Liver (tissue), 3 donors: ENCODE results near the gene THAP10.
"Not testable (repeated sequence)": the region's sequence is repeated elsewhere in the genome, so short reads cannot be mapped to it uniquely, and the experiment has no call there.

Source experiments
- GABPA ChIP-seq, 2 donors: IDR thresholded peaks in 1 of 2; conservative IDR thresholded peaks in 1 of 2; 2 replicates each; pipeline ENCODE4 v1.6.1; 2016; ENCODE audit warnings: antibody characterized with exemption in 2 of 2, mild to moderate bottlenecking in 1 of 2, moderate library complexity in 1 of 2
- RAD21 ChIP-seq, 2 donors: IDR thresholded peaks; 2 replicates each; pipeline ENCODE4 v1.6.1; 2016; ENCODE audit warnings: antibody characterized with exemption in 2 of 2, mild to moderate bottlenecking in 2 of 2
- TAF1 ChIP-seq: conservative IDR thresholded peaks from 2 replicates; pipeline ENCODE4 v1.6.1; 2016; ENCODE audit warnings: antibody characterized with exemption, mild to moderate bottlenecking
- YY1 ChIP-seq: IDR thresholded peaks from 2 replicates; pipeline ENCODE4 v1.6.1; 2016; ENCODE audit warnings: antibody characterized with exemption, mild to moderate bottlenecking
- TF ChIP-seq, protein P1 (sequence below): IDR thresholded peaks from 2 replicates; pipeline ENCODE4 v1.6.1; 2016; ENCODE audit warnings: antibody characterized with exemption
- TF ChIP-seq, protein P2 (sequence below): fragments of 150-350 bp; IDR thresholded peaks from 2 replicates; pipeline ENCODE4 v1.5.1; 2017; ENCODE audit warnings: improper control_type of control experiment, low read depth, low read length; ENCODE audit not compliant: missing input control
- donor health status: healthy.
- donor health status: healthy.

DNA sequence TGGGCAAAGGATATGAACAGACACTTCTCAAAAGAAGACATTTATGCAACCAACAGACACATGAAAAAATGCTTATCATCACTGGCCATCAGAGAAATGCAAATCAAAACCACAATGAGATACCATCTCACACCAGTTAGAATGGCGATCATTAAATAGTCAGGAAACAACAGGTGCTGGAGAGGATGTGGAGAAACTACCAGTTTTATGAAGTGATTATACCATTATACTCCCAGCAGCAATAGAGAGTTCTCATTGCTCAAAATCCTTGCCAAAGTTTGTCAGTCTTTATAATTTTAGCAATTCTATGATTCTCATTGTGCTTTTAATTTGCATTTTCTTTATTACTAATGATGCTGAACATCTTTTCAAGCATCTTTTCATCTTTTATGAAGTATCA, 34.7 kb upstream of the THAP10 start:
- TF ChIP-seq, protein P1, sequence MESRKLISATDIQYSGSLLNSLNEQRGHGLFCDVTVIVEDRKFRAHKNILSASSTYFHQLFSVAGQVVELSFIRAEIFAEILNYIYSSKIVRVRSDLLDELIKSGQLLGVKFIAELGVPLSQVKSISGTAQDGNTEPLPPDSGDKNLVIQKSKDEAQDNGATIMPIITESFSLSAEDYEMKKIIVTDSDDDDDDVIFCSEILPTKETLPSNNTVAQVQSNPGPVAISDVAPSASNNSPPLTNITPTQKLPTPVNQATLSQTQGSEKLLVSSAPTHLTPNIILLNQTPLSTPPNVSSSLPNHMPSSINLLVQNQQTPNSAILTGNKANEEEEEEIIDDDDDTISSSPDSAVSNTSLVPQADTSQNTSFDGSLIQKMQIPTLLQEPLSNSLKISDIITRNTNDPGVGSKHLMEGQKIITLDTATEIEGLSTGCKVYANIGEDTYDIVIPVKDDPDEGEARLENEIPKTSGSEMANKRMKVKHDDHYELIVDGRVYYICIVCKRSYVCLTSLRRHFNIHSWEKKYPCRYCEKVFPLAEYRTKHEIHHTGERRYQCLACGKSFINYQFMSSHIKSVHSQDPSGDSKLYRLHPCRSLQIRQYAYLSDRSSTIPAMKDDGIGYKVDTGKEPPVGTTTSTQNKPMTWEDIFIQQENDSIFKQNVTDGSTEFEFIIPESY, result not testable (repeated sequence)
- TF ChIP-seq, protein P2, sequence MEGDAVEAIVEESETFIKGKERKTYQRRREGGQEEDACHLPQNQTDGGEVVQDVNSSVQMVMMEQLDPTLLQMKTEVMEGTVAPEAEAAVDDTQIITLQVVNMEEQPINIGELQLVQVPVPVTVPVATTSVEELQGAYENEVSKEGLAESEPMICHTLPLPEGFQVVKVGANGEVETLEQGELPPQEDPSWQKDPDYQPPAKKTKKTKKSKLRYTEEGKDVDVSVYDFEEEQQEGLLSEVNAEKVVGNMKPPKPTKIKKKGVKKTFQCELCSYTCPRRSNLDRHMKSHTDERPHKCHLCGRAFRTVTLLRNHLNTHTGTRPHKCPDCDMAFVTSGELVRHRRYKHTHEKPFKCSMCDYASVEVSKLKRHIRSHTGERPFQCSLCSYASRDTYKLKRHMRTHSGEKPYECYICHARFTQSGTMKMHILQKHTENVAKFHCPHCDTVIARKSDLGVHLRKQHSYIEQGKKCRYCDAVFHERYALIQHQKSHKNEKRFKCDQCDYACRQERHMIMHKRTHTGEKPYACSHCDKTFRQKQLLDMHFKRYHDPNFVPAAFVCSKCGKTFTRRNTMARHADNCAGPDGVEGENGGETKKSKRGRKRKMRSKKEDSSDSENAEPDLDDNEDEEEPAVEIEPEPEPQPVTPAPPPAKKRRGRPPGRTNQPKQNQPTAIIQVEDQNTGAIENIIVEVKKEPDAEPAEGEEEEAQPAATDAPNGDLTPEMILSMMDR, result not testable (repeated sequence)
- not testable (repeated sequence) for TF ChIP-seq GABPA (IDR thresholded peaks at IDR 0.05 in 1 of 2, conservative IDR thresholded peaks at IDR 0.05 in 1 of 2); RAD21 (IDR thresholded peaks at IDR 0.05); TAF1; YY1
